Coronary artery (tissue), 2 donors: ENCODE measurements around the gene METTL27.
"Not testable (repeated sequence)": the region's sequence is repeated elsewhere in the genome, so short reads cannot be mapped to it uniquely, and the experiment has no call there.

ENCODE experiments used
- DNase-seq: peaks from one replicate; pipeline ENCODE4 v3.0.0-alpha.2; 2017; ENCODE audit warnings: low spot score
- H3K27ac ChIP-seq, 2 donors: fragments of 200-600 bp; sonication (generic); one replicate each; pipeline ENCODE4 v1.5.1; 2016 to 2019
- H3K4me3 ChIP-seq: fragments of 200-600 bp; sonication (generic); 2 replicates; pipeline ENCODE4 v1.5.1; 2016; ENCODE audit warnings: mild to moderate bottlenecking, moderate library complexity
- CTCF ChIP-seq: fragments of 200-600 bp; sonication (generic); IDR thresholded peaks from one replicate; pipeline ENCODE4 v1.5.1; 2019; ENCODE audit warnings: antibody characterized with exemption

The METTL27 gene

GRCh38 chr7:73822319-73823173 lies 19.8 kb downstream of the METTL27 start:
- no peak for TF ChIP-seq CTCF
- no peak overlapping the region for H3K27ac ChIP-seq
- H3K4me3 ChIP-seq = no peak overlapping the region
- DNase-seq = no peak

- not testable (repeated sequence) for H3K27ac ChIP-seq
Measured at GRCh38 chr7:73821597-73822285, 20.6 kb downstream of the METTL27 start.

GRCh38 chr7:73820013-73820412 lies 22.3 kb downstream of the METTL27 start:
- TF ChIP-seq CTCF = no peak
- no peak for DNase-seq
- H3K27ac ChIP-seq = no peak overlapping the region
- H3K4me3 ChIP-seq = no peak overlapping the region

More at GRCh38 chr7:73821597-73822285, 20.6 kb downstream of the METTL27 start:
- not testable (repeated sequence) for DNase-seq, H3K4me3 ChIP-seq

GRCh38 chr7:73817121-73817520 lies 25.2 kb downstream of the METTL27 start:
- no peak for DNase-seq
- no peak for TF ChIP-seq CTCF

GRCh38 chr7:73815436-73815835 lies 26.9 kb downstream of the METTL27 start:
- no peak for DNase-seq
- no peak for TF ChIP-seq CTCF
- no peak overlapping the region for H3K27ac ChIP-seq
- no peak overlapping the region for H3K4me3 ChIP-seq

More at GRCh38 chr7:73817121-73817520, 25.2 kb downstream of the METTL27 start:
- H3K27ac ChIP-seq = no peak overlapping the region
- no peak overlapping the region for H3K4me3 ChIP-seq

GRCh38 chr7:73812996-73813395 lies 29.3 kb downstream of the METTL27 start:
- TF ChIP-seq CTCF = no peak
- no peak overlapping the region for H3K4me3 ChIP-seq
- DNase-seq = no peak
- H3K27ac ChIP-seq = no peak overlapping the region

- no peak overlapping the region for H3K4me3 ChIP-seq
- TF ChIP-seq CTCF = peak; percentile 58
- no peak for DNase-seq
- H3K27ac ChIP-seq = no peak overlapping the region
Measured at GRCh38 chr7:73811760-73812168, 30.6 kb downstream of the METTL27 start.
